GM21825 (cell line): ENCODE data around the gene YWHAB.

ENCODE experiments used
- ATAC-seq: cut with Tn5 transposase; IDR thresholded peaks from one replicate; pipeline ENCODE4 v1.9.1; 2021; ENCODE audit warnings: mild to moderate bottlenecking, moderate library complexity; ENCODE audit not compliant: unreplicated experiment

YWHAB gene

GRCh38 chr20:44948513-44948912, 63.0 kb downstream of the YWHAB start:
- no peak for ATAC-seq

GRCh38 chr20:44950368-44950767, 64.9 kb downstream of the YWHAB start:
- ATAC-seq = no peak

GRCh38 chr20:44952731-44953130, 67.2 kb downstream of the YWHAB start:
- no peak for ATAC-seq

GRCh38 chr20:44954211-44954610, 68.7 kb downstream of the YWHAB start:
- no peak for ATAC-seq

- no peak for ATAC-seq
These were observed 69.8 kb downstream of the YWHAB start for GRCh38 chr20:44955270-44955669.

- ATAC-seq = no peak
These were observed 70.9 kb downstream of the YWHAB start for GRCh38 chr20:44956410-44956809.
